Ovary (tissue), 3 donors: ENCODE data around the gene PCDH15.

Source experiments
- CTCF ChIP-seq, 3 donors: fragments of 450-650 bp in 2 of 3; fragments of 200-600 bp in 1 of 3; IDR thresholded peaks; one replicate each; pipeline versions ENCODE4 v1.5.1 to v1.8.0; 2016 to 2022; ENCODE audit warnings: antibody characterized with exemption in 3 of 3, mild to moderate bottlenecking in 1 of 3
- EP300 ChIP-seq: sonication (generic); formaldehyde crosslinking; IDR thresholded peaks from one replicate; pipeline ENCODE4 v1.6.1; 2017; ENCODE audit warnings: antibody characterized with exemption
- POLR2A ChIP-seq: fragments of 450-650 bp; IDR thresholded peaks from one replicate; pipeline ENCODE4 v1.6.1; 2017; ENCODE audit warnings: antibody characterized with exemption, mild to moderate bottlenecking, moderate library complexity
- donor health status: DM: no; HTN: no; CAD: no.

GRCh38 chr10:54503863-54504262, 297.2 kb downstream of the PCDH15 start:
- no peak for TF ChIP-seq CTCF (IDR thresholded peaks at IDR 0.05)
- no peak for TF ChIP-seq POLR2A
- no peak for TF ChIP-seq EP300
